Neuronal stem cell (in vitro differentiated cells): Measurements from ENCODE around the gene DNAH3.
A peak's percentile ranks its signal among the peaks of the same experiment; 100 is the strongest.

Experiments used
- DNase-seq: peaks from one replicate; pipeline ENCODE4 v3.0.0-alpha.2; 2013; ENCODE audit warnings: low spot score
- H2AFZ ChIP-seq: one replicate; pipeline ENCODE4 v1.6.1; 2013; ENCODE audit warnings: mild to moderate bottlenecking, low read length, inconsistent platforms
- H2AK5ac ChIP-seq: 2 replicates; pipeline ENCODE4 v1.6.1; 2013; ENCODE audit warnings: low read depth, mild to moderate bottlenecking, inconsistent platforms, low read length, moderate library complexity, mixed read lengths
- H2BK120ac ChIP-seq: 2 replicates; pipeline ENCODE4 v1.6.1; 2013; ENCODE audit warnings: low read depth, mild to moderate bottlenecking, inconsistent platforms, low read length, moderate library complexity, mixed read lengths
- H2BK12ac ChIP-seq: one replicate; pipeline ENCODE4 v1.6.1; 2013; ENCODE audit warnings: low read length, inconsistent platforms
- H2BK15ac ChIP-seq: 2 replicates; pipeline ENCODE4 v1.6.1; 2013; ENCODE audit warnings: mild to moderate bottlenecking, low read length, inconsistent platforms, mixed read lengths
- H2BK5ac ChIP-seq: one replicate; pipeline ENCODE4 v1.6.1; 2013; ENCODE audit warnings: inconsistent platforms, mild to moderate bottlenecking, low read length, moderate library complexity
- H3K14ac ChIP-seq: one replicate; pipeline ENCODE4 v1.6.1; 2013; ENCODE audit warnings: low read length, inconsistent platforms
- H3K18ac ChIP-seq: 2 replicates; pipeline ENCODE4 v1.6.1; 2013; ENCODE audit warnings: low read length, inconsistent platforms
- H3K23ac ChIP-seq: 2 replicates; pipeline ENCODE4 v1.6.1; 2013; ENCODE audit warnings: low read depth, mild to moderate bottlenecking, mixed read lengths, low read length, inconsistent platforms; ENCODE audit not compliant: poor library complexity
- H3K27ac ChIP-seq: replicated peaks from 3 replicates; pipeline ENCODE4 v1.5.1; 2013; ENCODE audit warnings: low read length, inconsistent platforms
- H3K27me3 ChIP-seq, 3 experiments: 2 replicates each; pipeline ENCODE4 v1.6.1; 2013; ENCODE audit warnings: low read length in 3 of 3, mild to moderate bottlenecking in 2 of 3, inconsistent platforms in 1 of 3, low read depth in 1 of 3, mixed read lengths in 1 of 3, moderate library complexity in 1 of 3; ENCODE audit not compliant: control insufficient read depth in 3 of 3, insufficient read depth in 3 of 3
- H3K36me3 ChIP-seq, 2 donors: replicated peaks in 1 of 2; 2 replicates each; pipeline ENCODE4 v1.6.1; 2013; ENCODE audit warnings: low read length in 2 of 2; ENCODE audit not compliant: control insufficient read depth in 2 of 2, insufficient read depth in 2 of 2
- H3K4ac ChIP-seq: 2 replicates; pipeline ENCODE4 v1.6.1; 2013; ENCODE audit warnings: inconsistent platforms, mild to moderate bottlenecking, low read length, moderate library complexity
- H3K4me1 ChIP-seq, 2 donors: 1 replicate in 1 of 2; 2 replicates in 1 of 2; pipeline ENCODE4 v1.6.1; 2013; ENCODE audit warnings: low read length in 2 of 2, low read depth in 1 of 2; ENCODE audit not compliant: control insufficient read depth in 2 of 2, insufficient read depth in 1 of 2
- H3K4me2 ChIP-seq: one replicate; pipeline ENCODE4 v1.6.1; 2013; ENCODE audit warnings: mild to moderate bottlenecking, low read length, inconsistent platforms; ENCODE audit not compliant: insufficient read depth, poor library complexity, severe bottlenecking
- H3K4me3 ChIP-seq, 2 donors: 2 replicates each; pipeline ENCODE4 v1.5.1; 2013; ENCODE audit warnings: low read length in 2 of 2, mild to moderate bottlenecking in 2 of 2, inconsistent platforms in 1 of 2, moderate library complexity in 1 of 2
- H3K79me1 ChIP-seq: one replicate; pipeline ENCODE4 v1.6.1; 2013; ENCODE audit warnings: low read depth, mild to moderate bottlenecking, inconsistent platforms, low read length, moderate library complexity
- H3K9ac ChIP-seq: one replicate; pipeline ENCODE4 v1.6.1; 2013; ENCODE audit warnings: mild to moderate bottlenecking, low read depth, low read length, inconsistent platforms; ENCODE audit not compliant: poor library complexity
- H3K9me3 ChIP-seq, 2 donors: replicated peaks in 1 of 2; 2 replicates each; pipeline versions ENCODE3 to v1.6.1; 2013; ENCODE audit warnings: low read length in 2 of 2, mild to moderate bottlenecking in 2 of 2, inconsistent platforms in 1 of 2, low read depth in 1 of 2, mixed read lengths in 1 of 2, moderate library complexity in 1 of 2; ENCODE audit not compliant: control insufficient read depth in 2 of 2, insufficient read depth in 1 of 2
- H4K8ac ChIP-seq: one replicate; pipeline ENCODE4 v1.6.1; 2013; ENCODE audit warnings: low read depth, mild to moderate bottlenecking, inconsistent platforms, low read length, moderate library complexity
- H4K91ac ChIP-seq: one replicate; pipeline ENCODE4 v1.6.1; 2013; ENCODE audit warnings: low read length, low read depth, mild to moderate bottlenecking, inconsistent platforms; ENCODE audit not compliant: poor library complexity
- WGBS, 2 donors: extraction: QIAGEN DNeasy Blood & Tissue Kit; methylation state at CpG; one replicate each; pipeline ENCODE4 v1.1.7; 2013; ENCODE audit warnings: missing lambda C conversion rate in 2 of 2, mixed read lengths in 1 of 2; ENCODE audit not compliant: insufficient read length in 2 of 2, insufficient replicate concordance in 1 of 2; ENCODE audit errors: extremely low coverage in 2 of 2; 5-methylcytosine and 5-hydroxymethylcytosine counted together

The DNAH3 gene

GRCh38 chr16:21023509-21024202, 127.0 kb downstream of the DNAH3 start:
- no peak overlapping the region for H4K8ac ChIP-seq
- H3K4me2 ChIP-seq: no peak overlapping the region
- no peaks in the 10 kb centered on the region for H3K79me1 ChIP-seq
- no CpG with 5 or more reads among the region's 9 CpGs for WGBS, 2 donors
- no peaks in the 10 kb centered on the region for H3K9me3 ChIP-seq
- H2BK15ac ChIP-seq: no peak overlapping the region
- H3K4ac ChIP-seq: no peak overlapping the region
- H2BK5ac ChIP-seq: peak overlapping the region; percentile 22
- H3K14ac ChIP-seq: no peak overlapping the region
- no peak overlapping the region for H3K18ac ChIP-seq
- H3K9ac ChIP-seq: no peak overlapping the region
- no peak overlapping the region for H3K27ac ChIP-seq
- H2AK5ac ChIP-seq: no peak overlapping the region
- no peak overlapping the region for H4K91ac ChIP-seq
- no peak overlapping the region for H2BK12ac ChIP-seq
- no peaks in the 10 kb centered on the region for H3K27me3 ChIP-seq
- DNase-seq: no peak
- no peaks in the 10 kb centered on the region for H3K4me1 ChIP-seq
- no peak overlapping the region for H3K23ac ChIP-seq
- H2BK120ac ChIP-seq: no peak overlapping the region
- H3K36me3 ChIP-seq: no peaks in the 10 kb centered on the region
- no peak overlapping the region for H3K4me3 ChIP-seq
- H2AFZ ChIP-seq: no peak overlapping the region

DNA sequence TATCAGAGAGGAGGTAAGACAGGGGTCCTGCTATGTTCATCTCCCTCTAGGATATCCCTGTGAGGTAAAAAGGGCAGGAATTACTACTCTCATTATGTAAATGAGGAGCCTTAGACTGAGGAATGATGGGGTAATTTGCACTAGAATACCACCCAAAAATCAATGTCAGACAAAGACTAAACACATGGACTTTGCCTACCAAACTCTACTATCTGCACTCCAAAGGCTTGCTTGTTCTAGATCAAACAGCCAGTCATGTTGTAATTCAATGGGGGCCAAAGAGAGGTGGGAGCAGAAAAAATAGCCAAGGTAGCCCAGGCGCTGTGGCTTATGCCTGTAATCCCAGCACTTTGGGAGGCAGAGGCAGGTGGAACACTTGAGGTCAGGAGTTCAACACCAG, 129.3 kb downstream of the DNAH3 start:
- no peak for DNase-seq
- H3K36me3 ChIP-seq: no peaks in the 10 kb centered on the region
- no peak overlapping the region for H3K14ac ChIP-seq
- H3K4me3 ChIP-seq: no peak overlapping the region
- H3K9me3 ChIP-seq: no peaks in the 10 kb centered on the region
- H3K79me1 ChIP-seq: no peaks in the 10 kb centered on the region
- no peak overlapping the region for H2BK120ac ChIP-seq
- H2BK12ac ChIP-seq: no peak overlapping the region
- H3K9ac ChIP-seq: no peak overlapping the region
- H2AK5ac ChIP-seq: no peak overlapping the region
- H4K8ac ChIP-seq: no peak overlapping the region
- no peak overlapping the region for H3K4ac ChIP-seq
- no peaks in the 10 kb centered on the region for H3K27me3 ChIP-seq
- H3K4me1 ChIP-seq: no peaks in the 10 kb centered on the region
- no peak overlapping the region for H3K27ac ChIP-seq
- no peak overlapping the region for H2BK5ac ChIP-seq
- H3K4me2 ChIP-seq: no peak overlapping the region
- H3K18ac ChIP-seq: no peak overlapping the region
- WGBS, 2 donors: no CpG with 5 or more reads among the region's 1 CpG
- H2AFZ ChIP-seq: no peak overlapping the region
- no peak overlapping the region for H2BK15ac ChIP-seq
- no peak overlapping the region for H4K91ac ChIP-seq
- no peak overlapping the region for H3K23ac ChIP-seq

DNA sequence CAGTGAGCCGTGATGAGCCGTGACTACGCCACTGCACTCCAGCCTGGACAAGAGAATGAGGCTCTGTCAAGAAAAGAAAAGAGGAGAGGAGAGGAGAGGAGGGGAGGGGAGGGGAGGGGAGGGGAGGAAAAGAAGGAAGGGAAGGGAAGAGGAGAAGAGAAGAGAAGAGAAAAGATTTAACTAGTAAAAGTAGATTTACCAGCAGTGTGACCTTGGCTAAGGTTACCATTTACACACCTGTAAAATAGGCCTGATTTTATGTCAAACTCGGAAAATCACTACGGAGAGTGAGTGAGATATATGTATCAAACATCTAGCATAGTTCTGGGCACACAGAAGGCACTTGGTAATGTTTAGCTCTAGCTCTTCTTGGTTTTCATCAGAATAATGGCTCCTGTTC, 140.8 kb downstream of the DNAH3 start:
- no peak overlapping the region for H3K4ac ChIP-seq
- H3K9ac ChIP-seq: no peak overlapping the region
- H4K8ac ChIP-seq: no peak overlapping the region
- H3K27ac ChIP-seq: no peak overlapping the region
- no peaks in the 10 kb centered on the region for H3K9me3 ChIP-seq
- no peak overlapping the region for H2AFZ ChIP-seq
- no peak overlapping the region for H2BK15ac ChIP-seq
- H2BK5ac ChIP-seq: no peak overlapping the region
- H3K36me3 ChIP-seq: no peaks in the 10 kb centered on the region
- no peak overlapping the region for H2BK12ac ChIP-seq
- no peak overlapping the region for H3K14ac ChIP-seq
- no peaks in the 10 kb centered on the region for H3K79me1 ChIP-seq
- H3K4me2 ChIP-seq: no peak overlapping the region
- H2BK120ac ChIP-seq: no peak overlapping the region
- peaks cover 0 to 3% of the 10 kb centered on the region in 2 donors for H3K4me1 ChIP-seq
- H4K91ac ChIP-seq: no peak overlapping the region
- no peak for DNase-seq
- H3K27me3 ChIP-seq: peaks cover 0 to 3% (median 0%) of the 10 kb centered on the region in 3 experiments
- no peak overlapping the region for H3K4me3 ChIP-seq
- WGBS, 2 donors: no CpG with 5 or more reads among the region's 5 CpGs
- no peak overlapping the region for H2AK5ac ChIP-seq
- no peak overlapping the region for H3K23ac ChIP-seq
- H3K18ac ChIP-seq: no peak overlapping the region

DNA sequence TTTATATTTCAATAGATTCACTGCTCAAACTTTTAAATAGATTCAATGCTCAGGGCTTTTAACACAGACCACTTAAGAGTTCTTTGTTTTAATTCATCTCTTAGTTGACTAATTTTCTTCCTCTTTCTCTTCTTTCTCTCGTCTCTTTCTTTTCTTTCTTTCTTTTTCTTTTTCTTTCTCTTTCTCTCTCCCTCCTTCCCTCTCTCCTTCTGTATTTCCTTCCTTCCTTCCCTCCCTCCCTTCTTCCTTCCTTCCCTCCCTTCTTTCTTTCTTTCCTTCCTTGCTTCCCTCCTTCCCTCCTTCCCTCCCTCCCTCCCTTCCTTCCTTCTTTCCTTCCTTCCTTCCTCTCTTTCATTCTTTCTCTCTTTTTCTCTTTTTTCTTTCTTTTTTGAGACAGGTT, 145.6 kb downstream of the DNAH3 start:
- DNase-seq: no peak
- H3K4me2 ChIP-seq: no peak overlapping the region
- WGBS, 2 donors: no CpG with 5 or more reads among the region's 1 CpG

More for the DNA sequence above, 145.6 kb downstream of the DNAH3 start:
- Histone ChIP-seq H2BK5ac (no peak overlapping the region), H3K27me3 (peaks cover 0 to 3% (median 0%) of the 10 kb centered on the region in 3 experiments), H2BK120ac (no peak overlapping the region), H3K23ac (no peak overlapping the region), H3K18ac (no peak overlapping the region), H3K36me3 (no peaks in the 10 kb centered on the region), H3K4ac (no peak overlapping the region), H3K4me3 (no peak overlapping the region), H3K4me1 (no peaks in the 10 kb centered on the region), H2AFZ (no peak overlapping the region), H4K8ac (no peak overlapping the region), H3K9ac (no peak overlapping the region), H2BK15ac (no peak overlapping the region), H3K79me1 (no peaks in the 10 kb centered on the region), H3K9me3 (no peaks in the 10 kb centered on the region), H3K14ac (no peak overlapping the region), H4K91ac (no peak overlapping the region), H3K27ac (no peak overlapping the region), H2AK5ac (no peak overlapping the region), H2BK12ac (no peak overlapping the region)
